ENCODE data around the gene CDH18.
"Not testable (repeated sequence)": the region's sequence is repeated elsewhere in the genome, so short reads cannot be mapped to it uniquely, and the experiment has no call there.

The CDH18 gene

DNA sequence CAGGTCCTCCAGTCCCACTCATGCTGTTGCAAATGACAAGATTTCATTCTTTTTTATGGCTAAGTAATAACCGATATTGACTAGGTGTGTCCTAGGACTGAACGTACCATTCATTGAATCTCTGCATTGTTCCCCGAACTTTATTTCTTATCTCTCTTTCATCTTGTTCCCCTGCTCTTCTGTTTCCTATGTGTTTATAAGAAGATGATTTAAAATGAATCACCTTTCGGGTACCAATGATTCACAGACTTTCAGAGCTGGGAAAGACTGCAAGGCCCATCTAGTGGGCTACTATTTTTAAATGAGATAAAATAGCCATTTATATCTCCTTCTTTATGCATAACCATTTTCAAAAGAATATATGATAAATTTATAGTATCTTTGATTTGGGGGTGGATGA, 133.0 kb downstream of the CDH18 start:
- no peak for DNase-seq

DNA sequence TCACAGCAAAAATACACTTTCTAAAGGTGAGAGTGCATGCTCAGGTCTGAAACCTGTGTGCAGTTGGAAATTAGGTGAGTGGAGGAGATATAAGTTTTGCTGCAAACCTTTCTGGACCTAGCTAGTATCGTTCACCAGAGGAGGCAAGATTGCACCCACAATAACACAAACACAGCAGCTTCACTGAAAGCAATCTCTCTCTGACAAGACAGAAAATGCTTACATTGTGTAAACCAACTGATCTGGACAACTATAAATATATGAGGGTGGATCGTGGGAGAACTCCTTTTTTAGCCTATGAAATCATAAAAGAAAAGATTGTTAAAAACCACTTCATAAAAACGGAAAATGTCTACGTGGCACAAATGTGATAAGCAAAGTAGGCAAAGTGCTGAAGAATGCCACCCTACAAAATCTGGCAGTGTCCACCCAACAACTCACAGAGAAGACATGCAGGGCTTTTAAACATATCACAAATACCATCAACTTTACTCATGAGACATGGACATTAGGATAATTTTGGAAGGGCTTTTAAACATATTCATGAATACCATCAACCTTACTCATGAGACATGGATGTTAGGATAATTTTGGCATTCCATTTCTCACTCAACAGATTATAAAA, 134.3 kb downstream of the CDH18 start:
- DNase-seq: no peak

DNA sequence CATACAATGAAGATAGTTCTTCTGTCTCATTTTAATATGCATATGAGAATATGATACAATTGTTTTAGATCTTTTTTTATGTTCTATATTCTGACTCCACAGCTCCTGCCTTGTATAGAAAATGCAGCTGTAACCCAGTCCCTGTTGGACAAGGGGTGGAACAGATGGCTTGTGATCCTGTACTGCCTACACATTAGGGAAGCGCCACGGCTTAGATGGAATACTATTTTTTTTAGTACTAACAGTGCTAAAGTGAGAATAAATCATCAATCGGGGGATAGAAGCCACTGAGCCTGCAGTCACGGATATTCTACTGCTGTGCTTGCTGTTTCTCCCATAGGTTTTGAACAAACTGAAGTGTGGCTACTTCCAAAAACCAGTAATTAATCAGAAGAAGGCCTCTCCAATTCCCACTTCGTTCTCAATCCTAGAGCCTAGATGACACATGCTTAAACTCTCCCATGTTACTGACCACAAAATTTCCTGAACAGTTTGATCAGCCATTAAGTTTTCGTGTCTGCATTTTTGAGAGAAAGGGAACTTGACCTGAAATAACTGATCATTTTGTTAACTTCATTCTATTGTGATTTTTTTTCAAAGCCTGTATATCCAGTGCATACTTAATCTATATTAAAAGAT, 150.3 kb downstream of the CDH18 start:
- no peak for DNase-seq

DNA sequence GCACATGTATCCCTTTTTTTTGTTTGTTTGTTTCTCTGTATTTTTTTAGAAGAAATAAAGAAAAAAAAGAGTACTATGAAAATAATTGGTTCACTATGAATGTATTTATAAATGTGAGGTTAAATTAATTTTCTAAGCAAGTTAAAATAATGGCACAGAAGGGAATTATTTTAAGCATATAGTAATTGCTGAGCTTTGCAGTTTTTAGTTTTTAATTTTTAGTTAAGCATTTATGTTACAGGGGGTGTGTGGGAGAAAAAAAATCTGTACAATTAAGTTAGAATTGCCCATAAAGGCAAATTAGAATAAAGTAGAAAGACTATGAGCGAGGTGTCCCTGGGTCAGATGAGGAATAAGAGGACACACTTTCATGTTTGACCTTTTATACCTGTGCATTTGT, 152.6 kb downstream of the CDH18 start:
- no peak for DNase-seq

DNA sequence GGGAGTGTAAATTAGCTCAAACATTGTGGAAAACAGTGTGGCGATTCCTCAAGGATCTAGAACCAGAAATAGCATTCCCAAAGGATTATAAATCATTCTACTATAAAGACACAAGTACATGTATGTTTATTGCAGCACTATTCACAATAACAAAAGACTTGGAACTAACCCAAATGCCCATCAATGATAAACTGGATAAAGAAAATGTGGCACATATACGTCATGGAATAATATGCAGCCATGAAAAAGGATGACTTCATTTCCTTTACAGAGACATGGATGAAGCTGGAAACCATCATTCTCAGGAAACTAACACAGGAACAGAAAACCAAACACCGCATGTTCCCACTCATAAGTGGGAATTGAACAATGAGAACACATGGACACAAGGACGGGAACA, 175.3 kb downstream of the CDH18 start:
- DNase-seq: not testable (repeated sequence)

DNA sequence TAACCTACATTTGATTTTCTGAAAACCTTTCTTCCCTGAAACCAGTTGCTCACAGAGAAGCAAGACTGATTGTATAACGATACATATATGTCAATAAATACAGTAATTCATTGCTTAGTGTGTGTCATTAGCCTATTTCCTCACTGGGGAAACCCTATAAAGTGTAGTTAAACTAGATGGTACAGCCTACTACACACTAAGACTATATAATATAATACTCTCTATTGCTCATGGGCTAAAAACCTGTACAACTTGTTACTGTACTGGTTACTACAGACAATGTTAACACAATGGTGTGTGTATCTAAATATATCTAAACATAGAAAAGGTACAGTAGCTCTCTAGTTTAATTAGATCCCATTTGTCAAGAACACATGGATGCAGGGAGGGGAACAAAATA, 181.2 kb downstream of the CDH18 start:
- no peak for DNase-seq

DNA sequence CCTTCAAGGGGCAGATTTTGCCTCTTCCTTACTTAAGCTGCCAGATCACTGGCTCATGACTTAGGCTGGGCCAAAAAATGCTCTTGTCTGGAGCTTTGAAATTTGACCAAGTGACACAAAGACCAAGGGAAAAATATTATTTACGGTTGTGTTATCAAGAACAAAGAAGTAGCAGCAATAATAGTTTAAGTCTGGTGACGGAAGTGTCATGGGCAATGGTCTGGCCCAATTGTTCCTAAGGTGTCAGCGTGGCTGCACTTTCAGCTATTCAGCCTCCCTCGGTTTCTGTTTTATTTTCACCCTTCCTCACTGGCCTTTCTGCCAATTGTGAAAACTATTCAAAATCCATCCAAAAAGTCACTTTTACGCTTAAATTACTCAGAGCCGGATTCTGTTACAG, 185.3 kb downstream of the CDH18 start:
- no peak for DNase-seq

DNA sequence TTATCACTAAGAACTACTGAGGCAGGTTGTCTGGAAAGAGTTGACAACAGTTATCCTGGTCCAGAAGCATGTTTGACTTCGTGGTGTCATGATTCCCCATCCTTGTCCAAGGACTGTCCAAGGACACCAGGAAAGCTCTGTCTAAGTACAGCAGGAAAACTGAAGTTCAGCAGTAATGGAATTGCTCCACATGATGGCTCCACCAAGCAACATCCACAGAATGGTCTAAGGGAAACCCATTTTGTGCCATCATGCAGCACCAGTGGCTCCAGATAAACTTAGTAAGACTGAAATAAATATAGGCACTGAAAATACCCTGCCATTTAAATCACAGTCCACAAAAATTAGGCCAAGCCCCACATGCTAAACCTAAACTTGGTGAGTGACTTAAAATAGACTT, 192.8 kb downstream of the CDH18 start:
- no peak for DNase-seq

DNA sequence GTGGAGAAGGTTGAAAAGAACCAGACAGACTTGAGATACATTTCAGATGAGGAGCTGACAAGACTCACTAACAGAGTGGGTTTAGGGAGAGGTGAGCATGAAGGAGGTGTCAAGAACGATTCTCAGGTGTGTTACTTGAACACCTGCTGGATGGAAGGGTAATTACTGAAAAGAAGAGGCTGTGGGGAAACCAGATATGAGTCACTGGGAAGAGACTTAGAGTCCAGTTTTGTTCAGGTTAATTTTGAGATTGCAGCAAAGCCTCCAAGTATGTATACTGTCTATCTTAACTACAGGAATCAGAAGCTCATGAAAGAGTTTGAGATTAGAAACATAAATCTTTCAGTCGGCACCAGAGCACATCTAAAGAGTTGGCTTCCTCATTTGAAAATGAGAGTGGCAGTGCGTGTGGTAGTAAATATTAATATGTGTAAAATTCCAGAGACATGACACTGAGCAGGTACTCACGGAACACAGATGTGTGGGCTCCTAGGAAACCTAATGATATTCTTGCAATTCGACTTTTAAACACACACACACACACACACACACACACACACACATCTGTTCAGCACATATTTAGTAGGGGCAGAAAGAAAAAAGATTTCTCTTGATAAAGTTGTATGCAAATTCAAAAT, 197.1 kb downstream of the CDH18 start:
- no peak for DNase-seq

DNA sequence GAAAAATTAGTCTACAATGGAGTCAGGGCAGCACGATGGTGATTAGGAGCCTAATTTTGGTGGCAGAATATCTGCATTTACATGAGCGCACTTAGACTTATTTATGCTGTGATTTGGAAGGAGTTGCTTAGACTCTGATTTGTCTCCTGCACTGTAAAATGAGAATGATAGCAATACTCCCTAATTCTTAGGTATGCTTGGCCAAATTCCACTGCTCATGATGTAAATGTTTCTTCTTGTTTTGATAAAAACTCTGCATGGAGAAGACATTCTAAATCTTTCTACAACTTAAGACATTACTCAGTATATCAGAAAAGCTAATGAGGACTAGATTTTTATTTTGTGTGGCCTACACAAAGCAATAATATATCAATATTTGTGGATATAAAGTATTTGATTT, 205.4 kb downstream of the CDH18 start:
- no peak for DNase-seq

DNA sequence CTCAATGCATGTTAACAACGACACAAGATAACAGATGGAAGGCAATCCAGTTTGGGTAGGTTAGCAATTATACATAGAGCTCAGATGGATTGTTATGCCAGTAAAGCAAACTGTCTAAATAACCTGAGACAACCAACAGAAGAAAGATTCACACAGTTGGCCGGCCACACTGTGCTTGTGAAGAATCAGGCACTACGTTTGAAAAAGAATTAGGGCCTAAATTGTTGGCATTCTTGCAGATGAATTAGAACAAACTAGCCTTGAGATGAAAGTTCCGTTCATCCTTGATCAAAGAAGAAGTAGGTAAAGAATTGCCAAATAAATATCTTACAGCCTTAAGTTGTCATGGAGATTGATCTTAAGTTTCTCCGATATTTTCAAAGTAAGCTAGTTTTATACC, 210.6 kb downstream of the CDH18 start:
- DNase-seq: no peak

DNA sequence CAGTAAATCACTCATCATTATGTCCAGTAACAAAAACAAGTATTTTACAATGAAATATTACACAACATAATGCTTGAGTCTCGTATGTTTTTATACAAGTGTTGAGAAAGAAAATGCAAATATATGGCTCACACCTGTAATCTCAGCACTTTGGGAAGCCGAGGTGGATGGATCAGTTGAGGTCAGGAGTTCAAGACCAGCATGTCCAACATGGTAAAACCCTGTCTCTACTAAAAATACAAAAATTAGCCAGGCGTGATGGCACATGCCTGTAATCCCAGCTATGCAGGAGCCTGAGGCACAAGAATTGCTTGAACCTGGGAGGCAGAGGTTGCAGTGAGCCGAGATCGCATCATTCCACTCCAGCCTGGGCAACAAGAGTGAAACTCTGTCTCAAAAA, 211.1 kb downstream of the CDH18 start:
- DNase-seq: not testable (repeated sequence)

DNA sequence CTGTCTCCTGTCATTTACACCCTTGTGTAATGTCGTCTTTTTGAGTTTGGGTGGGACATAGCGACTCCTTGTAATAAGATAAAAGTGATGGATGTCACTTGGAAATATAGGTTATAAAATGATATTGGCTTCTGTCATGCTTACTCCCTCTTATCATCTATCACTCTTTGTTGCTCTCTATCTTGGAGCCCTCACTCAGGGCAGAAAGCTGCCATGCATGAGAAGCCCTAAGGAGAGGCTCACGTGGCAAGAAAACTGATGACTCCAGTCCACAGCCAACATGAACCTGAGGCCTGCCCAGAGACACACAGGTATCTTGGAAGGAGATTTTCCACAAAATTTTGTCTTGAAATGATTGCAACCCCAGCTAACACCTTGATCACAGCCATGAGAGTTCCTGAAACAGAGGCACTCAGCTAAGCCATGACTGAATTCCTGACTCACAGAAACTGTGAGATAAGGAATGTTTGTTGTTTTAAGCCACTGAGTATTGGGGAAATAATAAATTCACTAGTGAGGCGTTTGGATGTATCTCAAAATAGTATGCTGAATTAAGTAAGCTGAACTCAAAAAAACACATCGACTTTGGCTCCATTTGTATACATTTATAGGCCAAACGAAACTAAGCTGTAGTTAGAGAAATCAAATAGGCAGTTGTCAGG, 216.7 kb downstream of the CDH18 start:
- DNase-seq: no peak

DNA sequence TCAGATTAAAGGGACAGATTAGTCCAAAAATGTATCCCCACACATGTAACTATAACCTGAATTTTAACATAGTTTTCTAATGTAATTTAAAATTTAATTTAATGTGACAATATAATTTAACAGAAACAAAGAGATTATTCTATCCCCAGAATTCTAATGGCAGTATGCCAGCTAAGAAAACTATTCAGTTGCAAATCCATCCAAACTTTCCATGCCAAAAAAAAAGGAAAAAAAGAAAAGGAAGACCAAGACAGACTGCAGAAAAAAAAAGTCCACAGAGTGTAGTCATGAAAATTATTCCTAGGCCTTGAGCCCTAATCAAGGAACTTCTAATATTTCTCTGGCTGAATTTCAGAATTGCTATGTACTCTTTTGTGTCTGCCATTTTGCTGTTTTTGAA, 217.6 kb downstream of the CDH18 start:
- no peak for DNase-seq

DNA sequence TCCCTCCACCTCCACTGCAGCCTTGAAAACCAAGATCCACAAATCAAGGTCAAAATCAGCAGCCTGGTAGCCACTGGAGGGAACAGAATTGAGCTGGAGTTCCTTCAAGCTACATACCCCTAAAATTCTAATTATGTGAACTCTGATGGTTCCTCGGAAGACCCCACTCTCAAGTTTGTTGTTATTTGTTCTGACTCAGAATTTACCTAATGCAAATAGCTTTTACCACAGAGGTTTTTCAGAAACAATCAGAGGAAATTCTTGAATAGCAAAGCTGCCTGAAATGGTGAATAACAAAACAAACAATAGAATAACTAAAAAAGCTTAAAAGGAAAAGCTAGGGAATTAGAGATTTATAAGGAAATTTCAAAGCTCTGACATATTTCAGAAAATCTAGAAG, 220.0 kb downstream of the CDH18 start:
- DNase-seq: no peak

DNA sequence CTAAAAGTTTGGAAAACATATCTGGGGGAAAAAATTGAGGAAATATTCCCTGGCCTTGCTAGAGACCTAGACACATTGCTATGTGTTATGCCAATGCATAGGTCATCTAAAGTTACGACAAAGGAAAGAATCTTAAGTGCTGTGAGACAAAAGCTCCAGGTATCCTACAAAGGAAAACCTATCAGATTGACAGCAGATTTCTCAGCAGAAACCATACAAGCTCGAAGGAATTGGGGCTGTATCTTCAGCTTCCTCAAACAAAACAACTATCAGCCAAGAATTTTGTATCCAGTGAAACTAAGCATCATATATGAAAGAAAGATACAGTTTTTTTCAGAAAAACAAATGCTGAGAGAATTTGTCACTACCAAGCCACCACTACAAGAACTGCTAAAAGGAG, 234.4 kb downstream of the CDH18 start:
- no peak for DNase-seq

DNA sequence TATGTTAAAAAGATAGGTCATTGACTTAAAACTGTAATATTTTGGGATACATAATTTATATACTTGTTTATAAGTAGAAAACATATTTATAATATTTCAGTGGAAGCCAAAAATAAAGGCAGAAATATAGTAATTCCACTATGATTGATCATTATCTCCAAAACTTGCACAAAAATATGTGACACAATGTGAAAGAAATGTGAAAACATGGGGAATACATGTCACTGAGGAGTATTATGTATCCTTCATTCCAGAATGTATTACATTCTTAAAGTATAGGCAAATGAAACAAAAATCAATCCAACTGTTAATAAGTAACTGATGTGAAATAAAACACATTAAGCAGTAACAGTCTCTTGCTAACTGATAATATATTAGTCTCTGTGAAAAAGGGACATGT, 236.7 kb downstream of the CDH18 start:
- no peak for DNase-seq

DNA sequence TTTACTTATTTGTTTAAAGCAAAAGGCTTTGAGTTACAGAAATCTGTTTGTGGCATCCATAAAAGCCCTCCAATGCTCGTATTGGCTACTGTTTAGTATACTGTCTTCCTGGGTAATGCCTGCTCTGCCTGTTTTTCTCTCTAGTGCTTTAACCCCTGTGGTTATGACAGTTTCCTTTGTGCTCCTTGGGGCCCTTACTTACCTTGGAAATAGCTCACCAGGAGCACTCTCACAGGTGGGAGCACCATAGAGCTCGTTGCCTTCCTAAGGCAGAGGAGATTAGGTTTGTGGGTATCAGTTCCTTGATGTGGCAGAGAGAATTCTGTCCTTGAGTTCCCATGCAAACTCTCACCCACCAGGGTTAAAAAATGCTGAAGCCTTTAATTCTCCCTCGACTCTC, 242.8 kb downstream of the CDH18 start:
- no peak for DNase-seq

DNA sequence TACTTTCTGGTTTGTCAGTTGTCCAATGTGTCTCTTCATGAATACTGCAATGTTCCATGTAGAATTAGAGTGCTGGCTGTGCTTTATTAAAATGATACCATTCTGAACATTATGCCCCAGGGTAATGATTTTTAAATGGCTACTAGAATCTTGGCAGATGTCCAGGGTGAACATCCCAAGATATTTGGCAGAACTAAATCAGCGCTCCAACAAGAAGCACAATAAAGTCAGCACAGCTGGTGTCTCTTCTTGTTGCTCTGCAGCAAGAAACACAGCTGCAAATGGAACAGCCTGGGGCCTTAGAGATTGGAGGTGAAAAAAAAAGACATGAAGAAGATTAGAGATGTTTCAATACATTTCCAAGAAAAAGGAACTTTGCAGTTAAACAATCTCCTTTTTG, 248.3 kb downstream of the CDH18 start:
- no peak for DNase-seq

DNA sequence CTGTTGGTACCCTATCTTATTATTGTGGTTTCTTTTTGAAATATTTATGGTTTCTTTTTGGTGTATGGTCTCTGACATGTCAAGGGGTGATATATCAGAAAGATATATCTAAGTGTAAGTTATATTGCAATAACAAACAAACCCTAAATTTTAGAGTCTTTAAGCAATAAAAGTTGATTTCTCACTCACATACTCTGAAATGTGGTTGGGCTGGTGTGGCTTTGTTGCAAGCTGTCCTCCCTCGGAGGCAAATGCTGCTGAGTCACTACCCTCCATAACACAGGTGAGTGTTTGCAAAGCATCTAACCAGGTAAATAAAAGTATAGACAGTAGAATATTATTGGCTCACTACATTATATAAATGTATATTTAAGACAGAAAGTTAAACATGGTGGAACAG, 253.2 kb downstream of the CDH18 start:
- DNase-seq: no peak

DNA sequence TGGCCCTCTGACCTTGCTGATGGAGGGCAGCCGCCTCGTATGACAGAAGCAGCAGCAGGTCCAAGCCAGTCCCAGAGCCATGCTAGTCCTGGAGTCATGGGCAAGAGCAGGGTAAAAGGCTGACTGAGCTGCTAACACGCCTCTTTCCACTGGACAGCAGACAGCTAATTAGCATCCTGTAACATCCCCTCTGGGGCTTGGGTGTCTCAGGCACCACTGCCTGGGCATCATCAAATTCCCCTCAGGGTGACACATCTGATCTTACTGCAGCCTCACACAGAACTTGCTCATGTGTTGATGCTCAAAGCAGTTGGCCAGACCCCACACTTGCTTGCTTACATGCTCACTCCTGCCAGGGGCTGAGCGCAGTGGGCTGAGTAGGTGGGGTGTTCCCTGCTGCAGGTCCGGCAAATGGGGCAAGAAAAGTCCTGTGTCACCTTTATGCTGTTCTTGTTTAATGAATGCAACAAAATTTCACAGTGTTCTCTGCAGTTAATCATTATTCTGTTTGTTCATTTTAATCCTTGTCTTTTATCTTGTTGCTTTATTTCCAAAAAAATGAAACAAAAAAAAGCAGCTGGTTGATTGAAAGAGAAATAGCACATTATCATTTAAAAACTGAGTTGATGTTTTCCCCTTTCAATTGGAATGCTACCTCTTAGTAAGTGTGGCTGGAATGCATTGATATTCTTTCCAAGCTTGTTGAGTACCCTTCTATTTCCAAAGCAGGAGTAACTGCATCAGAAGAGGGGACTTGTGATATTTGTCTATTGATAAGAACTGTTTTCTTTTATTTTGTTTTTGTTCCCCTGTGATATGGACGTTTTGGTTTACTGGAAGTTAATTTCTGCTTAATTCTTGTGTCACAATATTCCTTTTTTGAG, 254.1 kb downstream of the CDH18 start:
- DNase-seq: no peak

DNA sequence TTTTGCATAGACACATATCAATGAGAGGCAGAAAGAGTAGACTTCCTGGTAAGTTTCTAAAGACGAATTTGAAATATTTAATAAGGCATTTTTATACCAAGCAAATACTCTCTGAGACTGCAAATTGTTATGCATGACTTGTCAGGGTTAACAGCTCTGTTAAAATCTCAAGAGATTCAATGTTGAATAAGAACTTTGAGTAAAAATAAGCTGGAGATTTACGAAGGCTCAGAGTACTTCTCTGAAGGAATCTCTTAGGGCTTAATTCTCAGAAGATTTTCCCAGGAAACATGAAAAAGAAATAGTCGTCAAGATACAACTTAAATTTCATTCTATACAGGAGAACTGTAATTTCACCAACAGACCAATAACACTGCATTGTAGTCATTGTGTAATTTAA, 259.4 kb downstream of the CDH18 start:
- no peak for DNase-seq

DNA sequence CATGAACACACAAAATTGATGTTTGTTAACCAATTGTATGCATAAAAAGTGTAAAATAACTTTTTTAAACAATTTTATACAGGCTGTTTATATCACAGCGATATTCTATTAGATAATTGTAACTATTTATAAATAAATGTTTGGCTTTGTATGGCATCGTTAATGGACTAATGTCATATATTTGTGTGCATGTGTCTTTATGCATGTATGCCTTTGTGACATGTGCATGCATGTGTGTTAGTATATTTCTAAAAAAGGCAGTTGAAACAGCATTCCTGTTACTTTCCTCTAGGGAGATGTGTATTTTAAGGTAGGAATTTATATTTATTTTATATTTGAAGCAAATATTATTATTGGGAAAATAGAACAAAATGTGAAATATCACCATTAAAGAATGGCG, 268.9 kb downstream of the CDH18 start:
- no peak for DNase-seq
